ENCODE results near the gene TMC3. TPM values are rescaled to one million over a fixed set of nuclear protein-coding genes. Genes with fewer than 3 reads are reported as not detected.

TMC3 gene
- total and polyA plus RNA-seq, 4 donors = 0.03 TPM; not detected in 3

GRCh38 chr15:81315452-81316175, 58.4 kb downstream of the TMC3 start:
- Histone ChIP-seq H3K27ac (ENCODE audit: low read depth in 1 of 2, low read length in 1 of 2) (no peak overlapping the region), H3K27me3 (ENCODE audit: control insufficient read depth in 3 of 3, insufficient read depth in 3 of 3, low read length in 2 of 3) (no peaks in the 10 kb centered on the region), H3K9me3 (ENCODE audit: control insufficient read depth in 4 of 4, insufficient read depth in 3 of 4, low read length in 3 of 4) (no peaks in the 10 kb centered on the region), H3K4me1 (ENCODE audit: control insufficient read depth in 5 of 5, insufficient read depth in 5 of 5, low read length in 5 of 5) (peaks cover 0 to 9% (median 4%) of the 10 kb centered on the region in 5 donors), H3K36me3 (ENCODE audit: control insufficient read depth in 4 of 4, insufficient read depth in 4 of 4, low read length in 4 of 4) (peaks cover 0 to 18% (median 7%) of the 10 kb centered on the region in 4 donors), H3K4me3 (no peak overlapping the region), H3K9ac (ENCODE audit: insufficient read depth in 1 of 2, low read length in 2 of 2) (no peak overlapping the region)
- ATAC-seq (ENCODE audit: insufficient read depth, low FRiP score) = no peak
- no peak for DNase-seq
- TF ChIP-seq CTCF (IDR thresholded peaks at IDR 0.05; ENCODE audit: control extremely low read depth, extremely low read depth) = no peak
- 85 to 88% methylated on average over 14 of the region's 14 CpGs for WGBS, 2 donors

- no peaks in the 10 kb centered on the region for H3K27me3 ChIP-seq (ENCODE audit: control insufficient read depth in 3 of 3, insufficient read depth in 3 of 3, low read length in 2 of 3)
- DNase-seq (no peak), ATAC-seq (ENCODE audit: insufficient read depth, low FRiP score) (no peak)
- no peak for TF ChIP-seq CTCF (IDR thresholded peaks at IDR 0.05; ENCODE audit: control extremely low read depth, extremely low read depth)
- H3K4me3 ChIP-seq = no peak overlapping the region
- peak overlapping the region in 1 of 2 donors; percentile 17 for H3K27ac ChIP-seq (ENCODE audit: low read depth in 1 of 2, low read length in 1 of 2)
- H3K4me1 ChIP-seq (ENCODE audit: control insufficient read depth in 5 of 5, insufficient read depth in 5 of 5, low read length in 5 of 5) = peaks cover 0 to 9% (median 4%) of the 10 kb centered on the region in 5 donors
- H3K9ac ChIP-seq (ENCODE audit: insufficient read depth in 1 of 2, low read length in 2 of 2) = no peak overlapping the region
- H3K9me3 ChIP-seq (ENCODE audit: control insufficient read depth in 4 of 4, insufficient read depth in 3 of 4, low read length in 3 of 4) = no peaks in the 10 kb centered on the region
- peaks cover 0 to 18% (median 8%) of the 10 kb centered on the region in 4 donors for H3K36me3 ChIP-seq (ENCODE audit: control insufficient read depth in 4 of 4, insufficient read depth in 4 of 4, low read length in 4 of 4)
- WGBS, 2 donors = 91 to 93% methylated on average over 5 of the region's 5 CpGs
These were observed 59.6 kb downstream of the TMC3 start for GRCh38 chr15:81314378-81314777.

- Histone ChIP-seq H3K27me3 (ENCODE audit: control insufficient read depth in 3 of 3, insufficient read depth in 3 of 3, low read length in 2 of 3) (no peaks in the 10 kb centered on the region), H3K9me3 (ENCODE audit: control insufficient read depth in 4 of 4, insufficient read depth in 3 of 4, low read length in 3 of 4) (no peaks in the 10 kb centered on the region), H3K27ac (ENCODE audit: low read depth in 1 of 2, low read length in 1 of 2) (no peak overlapping the region), H3K4me3 (no peak overlapping the region), H3K4me1 (ENCODE audit: control insufficient read depth in 5 of 5, insufficient read depth in 5 of 5, low read length in 5 of 5) (peaks cover 0 to 9% (median 4%) of the 10 kb centered on the region in 5 donors), H3K9ac (ENCODE audit: insufficient read depth in 1 of 2, low read length in 2 of 2) (no peak overlapping the region), H3K36me3 (ENCODE audit: control insufficient read depth in 4 of 4, insufficient read depth in 4 of 4, low read length in 4 of 4) (peaks cover 0 to 22% (median 14%) of the 10 kb centered on the region in 4 donors)
- no peak for TF ChIP-seq CTCF (IDR thresholded peaks at IDR 0.05; ENCODE audit: control extremely low read depth, extremely low read depth)
- 79 to 85% methylated on average over 5 of the region's 5 CpGs for WGBS, 2 donors
- DNase-seq (no peak), ATAC-seq (ENCODE audit: insufficient read depth, low FRiP score) (no peak)
These were observed 60.3 kb downstream of the TMC3 start for GRCh38 chr15:81313686-81314085.

All from lung (tissue), 12 donors.